ENCODE measurements around the gene DNASE2B.

GRCh38 chr1:84379138-84379916 lies 19.0 kb upstream of the DNASE2B start:
- TF ChIP-seq, protein P1, sequence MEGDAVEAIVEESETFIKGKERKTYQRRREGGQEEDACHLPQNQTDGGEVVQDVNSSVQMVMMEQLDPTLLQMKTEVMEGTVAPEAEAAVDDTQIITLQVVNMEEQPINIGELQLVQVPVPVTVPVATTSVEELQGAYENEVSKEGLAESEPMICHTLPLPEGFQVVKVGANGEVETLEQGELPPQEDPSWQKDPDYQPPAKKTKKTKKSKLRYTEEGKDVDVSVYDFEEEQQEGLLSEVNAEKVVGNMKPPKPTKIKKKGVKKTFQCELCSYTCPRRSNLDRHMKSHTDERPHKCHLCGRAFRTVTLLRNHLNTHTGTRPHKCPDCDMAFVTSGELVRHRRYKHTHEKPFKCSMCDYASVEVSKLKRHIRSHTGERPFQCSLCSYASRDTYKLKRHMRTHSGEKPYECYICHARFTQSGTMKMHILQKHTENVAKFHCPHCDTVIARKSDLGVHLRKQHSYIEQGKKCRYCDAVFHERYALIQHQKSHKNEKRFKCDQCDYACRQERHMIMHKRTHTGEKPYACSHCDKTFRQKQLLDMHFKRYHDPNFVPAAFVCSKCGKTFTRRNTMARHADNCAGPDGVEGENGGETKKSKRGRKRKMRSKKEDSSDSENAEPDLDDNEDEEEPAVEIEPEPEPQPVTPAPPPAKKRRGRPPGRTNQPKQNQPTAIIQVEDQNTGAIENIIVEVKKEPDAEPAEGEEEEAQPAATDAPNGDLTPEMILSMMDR (IDR thresholded peaks at IDR 0.05), result no peak
- no peak for TF ChIP-seq POLR2AphosphoS5 (IDR thresholded peaks at IDR 0.05)

All from prostate gland (tissue), 2 donors.